Fibroblast of lung (primary cell): ENCODE results near the gene ABCB1. TPM values are rescaled to one million over a fixed set of nuclear protein-coding genes. Genes with fewer than 3 reads are reported as not detected.

Experiments used
- DNase-seq, 2 donors: peaks; one replicate each; pipeline versions ENCODE4 v3.0.0 to v3.0.0-alpha.2; 2010; ENCODE audit warnings: low read depth in 2 of 2
- H2AFZ ChIP-seq: 2 replicates; pipeline ENCODE4 v1.5.1; 2012; ENCODE audit warnings: low read length, control low read depth, inconsistent platforms
- H3K27ac ChIP-seq: 2 replicates; pipeline ENCODE4 v1.5.1; 2011; ENCODE audit warnings: low read length, control low read depth; ENCODE audit not compliant: insufficient read depth
- H3K27me3 ChIP-seq: 2 replicates; pipeline ENCODE4 v1.5.1; 2011; ENCODE audit warnings: mild to moderate bottlenecking, low read length; ENCODE audit not compliant: control insufficient read depth, insufficient read depth
- H3K36me3 ChIP-seq: 2 replicates; pipeline ENCODE4 v1.5.1; 2011; ENCODE audit warnings: low read length; ENCODE audit not compliant: control insufficient read depth, insufficient read depth
- H3K4me1 ChIP-seq: 2 replicates; pipeline ENCODE4 v1.5.1; 2011; ENCODE audit warnings: low read length; ENCODE audit not compliant: control insufficient read depth, insufficient read depth; ENCODE audit errors: extremely low read depth
- H3K4me2 ChIP-seq: 2 replicates; pipeline ENCODE4 v1.5.1; 2011; ENCODE audit warnings: low read length, control low read depth; ENCODE audit not compliant: insufficient read depth; ENCODE audit errors: extremely low read depth
- H3K4me3 ChIP-seq, 4 experiments: fragments of 200-600 bp in 1 of 4; sonication (generic) in 1 of 4; replicated peaks in 1 of 4; 2 replicates each; pipeline ENCODE4 v1.5.1; 2011 to 2016; ENCODE audit warnings: low read length in 4 of 4, low read depth in 3 of 4, mild to moderate bottlenecking in 3 of 4, control low read depth in 2 of 4, inconsistent platforms in 1 of 4, mixed read lengths in 1 of 4; ENCODE audit not compliant: insufficient read depth in 1 of 4; ENCODE audit errors: control extremely low read depth in 1 of 4
- H3K79me2 ChIP-seq: 2 replicates; pipeline ENCODE4 v1.5.1; 2012; ENCODE audit warnings: mild to moderate bottlenecking, low read length, inconsistent platforms; ENCODE audit not compliant: control insufficient read depth, insufficient read depth
- H3K9ac ChIP-seq: 2 replicates; pipeline ENCODE4 v1.5.1; 2011; ENCODE audit warnings: mild to moderate bottlenecking, low read length, control low read depth; ENCODE audit not compliant: insufficient read depth
- H3K9me3 ChIP-seq: 2 replicates; pipeline ENCODE4 v1.5.1; 2012; ENCODE audit warnings: low read depth, low read length; ENCODE audit not compliant: control insufficient read depth, insufficient read depth
- H4K20me1 ChIP-seq: 2 replicates; pipeline ENCODE4 v1.5.1; 2011; ENCODE audit warnings: low read length; ENCODE audit not compliant: control insufficient read depth, insufficient read depth; ENCODE audit errors: extremely low read depth
- CTCF ChIP-seq, 2 donors: IDR thresholded peaks in 1 of 2; conservative IDR thresholded peaks in 1 of 2; 1 replicate in 1 of 2; 2 replicates in 1 of 2; pipeline ENCODE4 v1.5.1; 2011 to 2012; ENCODE audit warnings: low read length in 2 of 2, control low read depth in 1 of 2, inconsistent platforms in 1 of 2, low read depth in 1 of 2, mild to moderate bottlenecking in 1 of 2
- EZH2 ChIP-seq: IDR thresholded peaks from 2 replicates; pipeline ENCODE4 v1.5.1; 2012; ENCODE audit warnings: low read length, control low read depth, mild to moderate bottlenecking; ENCODE audit errors: missing control alignments
- polyA plus RNA-seq, 2 donors: library from polyadenylated mRNA; depleted of rRNA in 1 of 2; stranded (reverse) in 1 of 2; unstranded in 1 of 2; fragments of >200 nt; gene quantifications; 2 replicates each; pipeline ENCODE4 v1.2.1, GENCODE V29; 2011 to 2012; ENCODE audit warnings: missing spikeins in 1 of 2
- total RNA-seq: library from RNA; depleted of rRNA; stranded (reverse); fragments of >200 nt; gene quantifications from 2 replicates; pipeline ENCODE4 v1.2.1, GENCODE V29; 2014

Gene ABCB1
- total and polyA plus RNA-seq, 2 donors (not counting 1 experiment from before 2014, with no cell fraction given): 1.1 to 4.8 TPM

- no peaks in the 10 kb centered on the region for H3K27me3 ChIP-seq
- H3K4me1 ChIP-seq: no peaks in the 10 kb centered on the region
- no peak overlapping the region for H3K9ac ChIP-seq
- no peaks in the 10 kb centered on the region for H3K9me3 ChIP-seq
- no peaks in the 10 kb centered on the region for H4K20me1 ChIP-seq
- H3K4me3 ChIP-seq: no peak overlapping the region
- H3K27ac ChIP-seq: no peak overlapping the region
- H3K4me2 ChIP-seq: no peak overlapping the region
- peak; percentile 35 to 44 for DNase-seq
- TF ChIP-seq CTCF (conservative IDR thresholded peaks at IDR 0.05 in 1 of 2, IDR thresholded peaks at IDR 0.05 in 1 of 2; ENCODE audit: low read depth in 1 of 2, low read length in 2 of 2): peak; percentile 11 to 38
- TF ChIP-seq EZH2: no peak
- no peaks in the 10 kb centered on the region for H3K79me2 ChIP-seq
- H2AFZ ChIP-seq: no peak overlapping the region
- H3K36me3 ChIP-seq: no peaks in the 10 kb centered on the region
Observed at GRCh38 chr7:87506246-87507180, 94.2 kb downstream of the ABCB1 start.

GRCh38 chr7:87505557-87506245, 95.0 kb downstream of the ABCB1 start:
- DNase-seq: no peak
- no peak overlapping the region for H3K4me2 ChIP-seq
- TF ChIP-seq CTCF (conservative IDR thresholded peaks at IDR 0.05 in 1 of 2, IDR thresholded peaks at IDR 0.05 in 1 of 2; ENCODE audit: low read depth in 1 of 2, low read length in 2 of 2) (no peak), EZH2 (no peak)
- H3K36me3 ChIP-seq: no peaks in the 10 kb centered on the region
- no peaks in the 10 kb centered on the region for H4K20me1 ChIP-seq
- H2AFZ ChIP-seq: no peak overlapping the region
- no peaks in the 10 kb centered on the region for H3K27me3 ChIP-seq
- no peak overlapping the region for H3K4me3 ChIP-seq
- no peak overlapping the region for H3K27ac ChIP-seq
- H3K4me1 ChIP-seq: no peaks in the 10 kb centered on the region
- no peaks in the 10 kb centered on the region for H3K79me2 ChIP-seq
- no peak overlapping the region for H3K9ac ChIP-seq
- H3K9me3 ChIP-seq: no peaks in the 10 kb centered on the region

- no peaks in the 10 kb centered on the region for H4K20me1 ChIP-seq
- no peaks in the 10 kb centered on the region for H3K27me3 ChIP-seq
- no peaks in the 10 kb centered on the region for H3K36me3 ChIP-seq
- H2AFZ ChIP-seq: no peak overlapping the region
- no peak overlapping the region for H3K27ac ChIP-seq
- no peak for TF ChIP-seq CTCF (conservative IDR thresholded peaks at IDR 0.05 in 1 of 2, IDR thresholded peaks at IDR 0.05 in 1 of 2; ENCODE audit: low read depth in 1 of 2, low read length in 2 of 2)
- no peak for TF ChIP-seq EZH2
- no peak overlapping the region for H3K4me3 ChIP-seq
- no peak overlapping the region for H3K4me2 ChIP-seq
- H3K9ac ChIP-seq: no peak overlapping the region
- no peaks in the 10 kb centered on the region for H3K9me3 ChIP-seq
- no peaks in the 10 kb centered on the region for H3K4me1 ChIP-seq
- no peak for DNase-seq
- no peaks in the 10 kb centered on the region for H3K79me2 ChIP-seq
Observed at GRCh38 chr7:87505122-87505521, 95.6 kb downstream of the ABCB1 start.
